Suprapubic skin (tissue), 4 donors: Measurements from ENCODE around the gene ARHGEF12.

Source experiments
- EP300 ChIP-seq: sonication (generic); formaldehyde crosslinking; IDR thresholded peaks from one replicate; pipeline ENCODE4 v1.6.1; 2017; ENCODE audit warnings: antibody characterized with exemption
- POLR2A ChIP-seq, 2 donors: fragments of 450-650 bp; IDR thresholded peaks; one replicate each; pipeline ENCODE4 v1.6.1; 2017; ENCODE audit warnings: antibody characterized with exemption in 2 of 2, mild to moderate bottlenecking in 2 of 2, moderate library complexity in 2 of 2
- POLR2AphosphoS5 ChIP-seq, 3 donors: sonication (generic); formaldehyde crosslinking; IDR thresholded peaks; one replicate each; pipeline ENCODE4 v1.6.1; 2017; ENCODE audit warnings: antibody characterized with exemption in 3 of 3
- TF ChIP-seq, protein P1 (sequence below), 2 donors: fragments of 200-600 bp in 1 of 2; fragments of 450-650 bp in 1 of 2; sonication (generic) in 1 of 2; IDR thresholded peaks; one replicate each; pipeline ENCODE4 v1.5.1; 2016 to 2019; ENCODE audit warnings: antibody characterized with exemption in 2 of 2, mild to moderate bottlenecking in 1 of 2, moderate library complexity in 1 of 2

DNA sequence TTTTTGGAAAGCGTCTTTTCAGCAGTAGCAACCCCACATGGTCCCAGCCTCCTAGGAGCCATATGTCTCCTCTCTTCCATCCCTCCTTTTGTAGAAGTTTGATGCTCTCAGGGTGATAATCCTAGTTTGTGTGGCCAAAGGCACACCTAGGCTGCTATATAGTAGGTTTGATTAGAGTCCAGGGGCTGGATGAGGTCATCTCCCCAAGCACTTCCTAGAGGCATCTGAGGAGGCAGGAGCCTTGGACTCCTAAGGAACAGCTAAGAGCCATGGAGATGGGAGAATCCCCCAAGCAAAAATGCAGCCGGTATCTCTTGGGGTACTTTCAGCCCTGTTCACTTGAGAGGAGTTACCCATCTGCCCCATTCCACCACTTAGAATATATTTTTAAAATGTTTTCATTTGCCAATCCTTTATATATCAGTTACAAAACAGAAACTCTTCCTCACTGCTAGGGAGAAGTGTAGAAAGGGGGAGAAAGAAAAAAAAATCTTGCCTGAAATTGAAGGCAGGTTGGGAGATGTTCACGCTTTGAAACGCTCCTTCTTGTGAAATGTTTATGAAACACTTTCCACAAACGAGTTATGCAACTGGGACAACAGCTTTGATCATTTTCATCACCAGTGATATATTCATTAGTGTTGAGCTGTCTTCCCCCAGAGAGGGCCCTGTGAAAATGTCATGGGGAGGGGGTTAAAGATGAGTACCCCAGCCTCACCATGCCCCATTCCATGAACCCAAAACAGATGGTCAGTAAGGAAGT is 43.0 kb upstream of the ARHGEF12 start:
- TF ChIP-seq, protein P1, sequence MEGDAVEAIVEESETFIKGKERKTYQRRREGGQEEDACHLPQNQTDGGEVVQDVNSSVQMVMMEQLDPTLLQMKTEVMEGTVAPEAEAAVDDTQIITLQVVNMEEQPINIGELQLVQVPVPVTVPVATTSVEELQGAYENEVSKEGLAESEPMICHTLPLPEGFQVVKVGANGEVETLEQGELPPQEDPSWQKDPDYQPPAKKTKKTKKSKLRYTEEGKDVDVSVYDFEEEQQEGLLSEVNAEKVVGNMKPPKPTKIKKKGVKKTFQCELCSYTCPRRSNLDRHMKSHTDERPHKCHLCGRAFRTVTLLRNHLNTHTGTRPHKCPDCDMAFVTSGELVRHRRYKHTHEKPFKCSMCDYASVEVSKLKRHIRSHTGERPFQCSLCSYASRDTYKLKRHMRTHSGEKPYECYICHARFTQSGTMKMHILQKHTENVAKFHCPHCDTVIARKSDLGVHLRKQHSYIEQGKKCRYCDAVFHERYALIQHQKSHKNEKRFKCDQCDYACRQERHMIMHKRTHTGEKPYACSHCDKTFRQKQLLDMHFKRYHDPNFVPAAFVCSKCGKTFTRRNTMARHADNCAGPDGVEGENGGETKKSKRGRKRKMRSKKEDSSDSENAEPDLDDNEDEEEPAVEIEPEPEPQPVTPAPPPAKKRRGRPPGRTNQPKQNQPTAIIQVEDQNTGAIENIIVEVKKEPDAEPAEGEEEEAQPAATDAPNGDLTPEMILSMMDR (IDR thresholded peaks at IDR 0.05): no peak
- TF ChIP-seq POLR2A (IDR thresholded peaks at IDR 0.05) (no peak), POLR2AphosphoS5 (IDR thresholded peaks at IDR 0.05) (no peak), EP300 (no peak)
